HG02588 (cell line): ENCODE results near the gene ASTN2.
"Not testable (repeated sequence)": the region's sequence is repeated elsewhere in the genome, so short reads cannot be mapped to it uniquely, and the experiment has no call there.

ENCODE experiments used
- ATAC-seq: cut with Tn5 transposase; IDR thresholded peaks from one replicate; pipeline ENCODE4 v1.9.1; 2021; ENCODE audit warnings: mild to moderate bottlenecking, moderate library complexity; ENCODE audit not compliant: unreplicated experiment

Gene ASTN2

DNA sequence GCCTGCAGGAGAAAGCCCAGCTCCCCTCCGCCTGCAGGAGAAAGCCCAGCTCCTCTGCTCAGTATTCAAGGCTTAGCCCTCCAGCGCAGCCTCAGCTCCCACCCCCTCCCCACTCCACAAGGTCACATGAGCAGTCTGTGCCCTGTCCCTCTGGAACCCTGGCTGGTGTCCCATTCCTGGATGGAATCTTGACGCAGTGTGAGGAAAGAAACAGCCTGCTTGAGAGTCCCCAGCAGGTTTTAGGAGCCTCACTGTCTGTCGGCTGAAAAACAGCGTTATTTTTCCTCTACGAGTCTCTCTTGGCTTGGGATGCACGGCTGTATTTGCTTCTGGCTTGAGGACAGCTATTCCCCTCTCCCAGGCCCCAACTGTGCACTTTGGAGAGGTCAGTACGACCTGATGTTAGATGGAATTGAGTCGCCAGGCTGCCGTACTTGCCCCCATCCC is 937.9 kb downstream of the ASTN2 start:
- ATAC-seq = no peak

DNA sequence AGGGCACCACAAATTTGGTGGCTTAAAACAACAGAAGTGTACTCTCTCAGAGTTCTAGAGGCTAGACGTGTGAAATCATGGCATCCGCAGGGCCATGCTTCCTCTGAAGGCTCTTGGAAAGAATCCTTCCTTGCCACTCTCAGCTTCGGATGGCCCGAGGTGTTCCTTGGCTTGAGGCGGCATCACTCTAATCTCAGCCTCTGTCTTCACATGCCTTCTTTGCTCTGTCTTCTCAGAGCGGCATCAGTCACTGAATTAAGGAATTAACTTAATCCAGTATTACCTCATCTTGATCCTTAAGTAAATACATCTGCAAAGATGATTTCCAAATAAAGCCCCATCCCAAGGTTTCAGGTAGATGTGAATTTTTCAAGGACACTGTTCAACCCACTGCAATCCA is 938.9 kb downstream of the ASTN2 start:
- ATAC-seq = no peak

DNA sequence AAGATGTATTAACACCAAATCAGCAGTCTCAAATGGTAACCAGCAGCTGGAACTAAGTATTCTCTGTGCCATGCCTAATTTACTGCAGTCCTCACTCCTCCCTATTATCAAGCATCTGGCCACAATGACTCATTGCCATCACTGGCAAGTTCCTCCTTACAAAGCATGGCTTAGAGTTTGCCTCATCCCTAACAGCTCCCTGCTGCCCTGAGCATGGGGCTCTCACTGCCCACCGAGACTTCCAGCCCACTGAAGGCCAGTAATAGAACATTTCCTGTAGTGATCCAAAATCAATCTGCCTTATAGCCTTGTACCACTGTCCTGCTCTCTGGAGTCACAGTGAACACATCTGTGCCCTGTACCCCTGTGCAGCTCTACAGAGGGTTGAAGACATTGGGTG is 939.7 kb downstream of the ASTN2 start:
- no peak for ATAC-seq

DNA sequence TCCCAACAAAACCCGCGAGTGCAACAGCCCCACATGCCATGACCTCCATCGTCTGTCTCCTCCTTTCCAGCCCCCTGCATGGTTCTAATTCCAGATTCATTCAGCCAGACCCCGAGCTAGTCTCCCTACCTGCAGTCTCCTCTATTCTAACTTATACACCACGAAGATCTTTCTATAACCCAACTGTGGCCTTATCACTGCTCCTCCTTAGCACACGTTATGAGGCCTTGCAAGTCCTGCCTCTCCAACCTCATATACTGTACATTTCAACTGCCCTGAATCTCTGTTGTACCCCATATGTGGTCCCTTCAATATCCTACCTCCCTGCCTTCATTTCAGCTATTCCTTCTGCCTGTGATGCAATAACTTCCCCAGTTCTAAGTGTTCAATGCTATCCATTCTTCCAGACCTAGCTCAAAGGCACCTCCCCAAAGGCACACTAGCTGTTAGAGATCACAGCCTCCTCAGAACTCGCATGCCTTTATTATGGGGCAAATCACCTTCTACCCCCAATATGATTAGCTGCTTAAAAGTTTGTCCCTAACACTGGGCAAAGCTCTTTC is 942.8 kb downstream of the ASTN2 start:
- ATAC-seq = no peak

GRCh38 chr9:116471093-116471906 is 943.6 kb downstream of the ASTN2 start:
- no peak for ATAC-seq

DNA sequence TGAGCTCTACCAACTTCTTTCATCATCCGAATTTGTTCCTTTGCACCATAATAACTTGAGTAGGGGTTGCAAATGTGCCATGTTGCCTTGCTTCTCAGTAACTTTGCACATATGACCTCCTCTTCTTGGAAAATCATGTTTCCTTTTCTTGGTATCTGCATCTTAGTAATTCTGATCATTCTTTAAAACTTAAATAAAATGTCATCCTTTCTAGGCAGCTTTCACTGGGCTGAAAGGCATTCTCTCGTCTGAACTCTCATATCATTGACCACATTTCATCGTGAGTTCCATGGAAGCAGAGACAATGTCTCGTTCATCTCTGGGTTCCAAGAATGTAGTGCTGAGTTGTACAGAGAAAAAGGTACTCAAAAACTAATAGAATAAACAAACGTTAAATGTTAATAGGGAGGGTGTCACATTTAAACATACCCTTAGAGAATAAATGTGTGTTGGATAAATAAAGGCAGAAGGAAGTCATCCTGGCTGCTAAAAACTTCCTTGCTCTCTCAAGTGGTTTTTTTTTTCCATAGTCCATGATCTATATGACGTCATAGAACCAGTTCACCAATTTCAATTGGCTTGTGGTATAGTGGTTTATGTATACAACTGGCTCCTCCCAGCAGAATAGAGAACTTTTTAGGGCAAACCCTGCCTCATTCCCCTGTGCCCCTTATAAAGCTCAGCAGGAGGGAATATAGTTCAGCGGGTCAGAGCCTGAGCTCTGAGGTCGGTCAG is 945.9 kb downstream of the ASTN2 start:
- ATAC-seq = no peak

GRCh38 chr9:116468369-116468768 is 946.5 kb downstream of the ASTN2 start:
- ATAC-seq = no peak

GRCh38 chr9:116467740-116468351 is 947.0 kb downstream of the ASTN2 start:
- ATAC-seq = no peak

GRCh38 chr9:116466271-116467235 is 948.3 kb downstream of the ASTN2 start:
- no peak for ATAC-seq

GRCh38 chr9:116465576-116466270 is 949.1 kb downstream of the ASTN2 start:
- ATAC-seq = no peak

DNA sequence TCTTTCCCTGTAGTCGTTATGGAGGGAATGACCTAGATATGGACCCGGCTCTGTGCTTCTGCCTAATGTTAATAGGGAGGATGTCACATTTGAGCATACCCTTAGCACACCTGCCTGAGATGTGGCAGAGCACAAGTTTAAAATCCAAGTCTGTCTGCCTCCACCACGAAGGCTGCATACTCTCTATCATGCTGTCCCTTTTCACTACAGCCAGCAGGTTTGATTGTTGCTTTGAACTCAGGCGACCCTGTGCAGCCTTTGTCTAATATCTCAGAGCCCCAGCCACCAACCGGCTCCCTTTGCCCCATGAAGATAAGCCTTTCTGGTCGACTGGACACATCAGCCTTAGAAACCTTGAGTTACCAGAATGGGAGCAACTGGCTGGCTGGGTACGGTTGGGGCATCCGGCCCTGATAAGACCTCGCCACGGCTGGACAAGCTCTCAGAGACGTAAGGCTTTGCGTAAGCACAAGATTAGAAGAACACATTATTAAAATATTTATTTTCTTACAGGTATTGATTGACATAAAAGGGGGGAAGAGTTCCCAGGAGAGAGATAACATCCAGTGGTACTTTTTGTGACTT is 949.8 kb downstream of the ASTN2 start:
- ATAC-seq = no peak

GRCh38 chr9:116464423-116464822 is 950.4 kb downstream of the ASTN2 start:
- ATAC-seq = no peak

- ATAC-seq = no peak
Measured at GRCh38 chr9:116461632-116462031, 953.2 kb downstream of the ASTN2 start.

DNA sequence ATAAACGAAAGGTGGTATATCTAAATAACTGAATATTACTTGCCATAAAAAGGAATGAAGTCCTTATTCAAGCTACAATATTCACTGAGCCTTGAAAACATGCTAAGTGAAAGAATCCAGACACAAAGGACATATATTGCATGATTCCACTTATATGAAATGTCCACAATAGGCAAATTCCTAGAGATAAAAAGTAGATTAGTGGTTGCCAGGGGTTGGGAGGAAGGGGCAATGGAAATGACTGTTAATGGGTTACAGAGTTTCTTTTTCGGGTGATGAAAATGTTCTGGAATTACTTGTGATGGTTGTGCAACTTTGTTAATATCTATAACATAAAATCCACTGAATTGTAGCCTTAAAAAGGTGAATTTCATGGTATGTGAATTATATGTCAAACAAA is 954.8 kb downstream of the ASTN2 start:
- ATAC-seq = no peak

- no peak for ATAC-seq
Measured at GRCh38 chr9:116459576-116459975, 955.3 kb downstream of the ASTN2 start.

DNA sequence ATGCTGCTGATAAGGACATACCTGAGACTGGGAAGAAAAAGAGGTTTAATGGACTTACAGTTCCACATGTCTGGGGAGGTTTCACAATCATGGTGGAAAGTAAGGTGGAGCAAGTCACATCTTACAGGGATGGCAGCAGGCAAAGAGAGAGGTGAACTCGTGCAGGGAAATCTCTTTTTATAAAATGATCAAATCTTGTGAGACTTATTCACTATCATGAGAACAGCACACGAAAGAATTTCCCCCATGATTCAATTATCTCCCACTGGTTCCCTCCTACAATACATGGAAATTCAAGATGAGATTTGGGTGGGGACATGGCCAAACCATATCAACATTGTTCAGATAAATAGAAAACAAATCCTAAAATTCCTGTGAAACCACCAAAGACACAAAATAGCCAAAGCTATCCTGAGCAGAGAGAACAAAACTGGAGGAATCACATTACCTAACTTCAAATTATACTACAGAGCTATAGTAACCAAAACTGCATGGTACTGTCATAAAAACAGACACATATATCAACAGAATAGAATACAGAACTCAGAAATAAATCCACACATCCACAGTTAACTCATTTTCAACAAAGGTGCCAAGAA is 958.3 kb downstream of the ASTN2 start:
- ATAC-seq = no peak

DNA sequence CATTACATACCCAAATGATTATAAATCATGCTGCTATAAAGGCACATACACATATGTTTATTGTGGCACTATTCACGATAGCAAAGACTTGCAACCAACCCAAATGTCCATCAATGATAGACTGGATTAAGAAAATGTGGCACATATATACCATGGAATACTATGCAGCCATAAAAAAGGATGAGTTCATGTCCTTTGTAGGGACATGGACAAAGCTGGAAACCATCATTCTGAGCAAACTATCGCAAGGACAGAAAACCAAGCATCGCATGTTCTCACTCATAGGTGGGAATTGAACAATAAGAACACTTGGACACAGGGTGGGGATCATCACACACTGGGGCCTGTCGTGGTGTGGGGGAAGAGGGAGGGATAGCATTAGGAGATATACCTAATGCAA is 960.3 kb downstream of the ASTN2 start:
- ATAC-seq = not testable (repeated sequence)

DNA sequence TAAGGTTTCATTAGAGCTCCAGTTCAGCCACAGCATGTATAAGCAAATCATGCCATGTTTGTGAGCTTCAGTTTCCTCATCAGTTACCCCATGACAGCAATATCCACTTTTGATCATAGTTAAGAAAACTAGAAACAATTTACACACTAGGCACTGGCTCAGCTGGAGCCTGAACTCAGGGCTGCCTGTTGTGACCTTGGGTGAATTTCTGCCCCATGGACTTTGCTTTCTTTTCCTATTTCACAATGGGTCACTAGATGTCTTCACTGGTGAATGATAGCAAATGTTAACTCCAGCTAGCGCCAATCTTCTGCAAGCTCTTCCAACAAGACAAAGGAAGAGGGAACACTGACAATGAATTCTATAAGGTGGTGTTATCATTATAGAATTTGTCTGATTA is 961.1 kb downstream of the ASTN2 start:
- no peak for ATAC-seq

GRCh38 chr9:116452634-116453033 is 962.2 kb downstream of the ASTN2 start:
- ATAC-seq = no peak
